HepG2 (cell line): ENCODE data around the gene HPD. TPM values are rescaled to one million over a fixed set of nuclear protein-coding genes. Genes with fewer than 3 reads are reported as not detected.

Experiments
- AGO2 ChIP-seq: fragments of 200-400 bp; formaldehyde crosslinking; optimal IDR thresholded peaks from 2 replicates; pipeline ENCODE3; 2017; ENCODE audit warnings: mild to moderate bottlenecking, low read depth, low read length, moderate library complexity
- ARID2 ChIP-seq: sonication (generic); formaldehyde crosslinking; IDR thresholded peaks from 2 replicates; pipeline ENCODE4 v1.8.1; 2022; ENCODE audit warnings: mild to moderate bottlenecking, missing genetic modification reagents, borderline replicate concordance
- EEA1 ChIP-seq: sonication (generic); formaldehyde crosslinking; IDR thresholded peaks from 2 replicates; pipeline ENCODE4 v1.5.1; 2020; ENCODE audit warnings: mild to moderate bottlenecking, missing genetic modification reagents, borderline replicate concordance
- FOXP4 ChIP-seq: sonication (generic); formaldehyde crosslinking; IDR thresholded peaks from 2 replicates; pipeline ENCODE4 v1.4.0; 2020; ENCODE audit warnings: missing genetic modification reagents
- GABPB1 ChIP-seq: IDR thresholded peaks from 2 replicates; pipeline ENCODE4 v1.6.1; 2016; ENCODE audit warnings: mild to moderate bottlenecking, missing genetic modification reagents, moderate library complexity, missing compliant biosample characterization
- KDM5A ChIP-seq: fragments of 200-600 bp; sonication (generic); IDR thresholded peaks from 2 replicates; pipeline ENCODE4 v1.7.0; 2018; ENCODE audit warnings: antibody characterized with exemption, mild to moderate bottlenecking, low read length, borderline replicate concordance
- LCORL ChIP-seq, 2 experiments: fragments of 450-650 bp in 1 of 2; sonication (generic) in 1 of 2; formaldehyde crosslinking in 1 of 2; IDR thresholded peaks; 2 replicates each; pipeline versions ENCODE4 v1.5.0 to v1.6.1; 2017 to 2020; ENCODE audit warnings: antibody characterized with exemption in 1 of 2, missing genetic modification reagents in 1 of 2
- LRRFIP1 ChIP-seq: sonication (generic); formaldehyde crosslinking; conservative IDR thresholded peaks from 2 replicates; pipeline ENCODE4 v1.4.0; 2020; ENCODE audit warnings: missing genetic modification reagents
- MAX ChIP-seq: IDR thresholded peaks from 2 replicates; pipeline ENCODE4 v1.6.1; 2012; ENCODE audit warnings: inconsistent platforms
- MED1 ChIP-seq: sonication (generic); formaldehyde crosslinking; IDR thresholded peaks from 2 replicates; pipeline ENCODE4 v1.4.0; 2020; ENCODE audit warnings: missing genetic modification reagents
- NR1H2 ChIP-seq: sonication (generic); formaldehyde crosslinking; IDR thresholded peaks from 2 replicates; pipeline ENCODE4 v1.8.1; 2022; ENCODE audit warnings: low read depth, missing genetic modification reagents, borderline replicate concordance
- PHF5A ChIP-seq: IDR thresholded peaks from one replicate; pipeline ENCODE4 v1.6.1; 2018; ENCODE audit warnings: low read depth, missing genetic modification reagents; ENCODE audit not compliant: unreplicated experiment
- PTBP1 ChIP-seq: fragments of 200-400 bp; formaldehyde crosslinking; IDR thresholded peaks from 2 replicates; pipeline ENCODE4 v1.6.1; 2018; ENCODE audit warnings: low read length, low read depth; ENCODE audit not compliant: poor library complexity, severe bottlenecking
- RBAK ChIP-seq: sonication (generic); formaldehyde crosslinking; IDR thresholded peaks from 2 replicates; pipeline ENCODE4 v1.5.1; 2020; ENCODE audit warnings: mild to moderate bottlenecking, missing genetic modification reagents
- RBM22 ChIP-seq: fragments of 200-400 bp; formaldehyde crosslinking; optimal IDR thresholded peaks from 2 replicates; pipeline ENCODE3; 2017; ENCODE audit warnings: mild to moderate bottlenecking, low read length, moderate library complexity
- TOPORS ChIP-seq: sonication (generic); formaldehyde crosslinking; IDR thresholded peaks from 2 replicates; pipeline ENCODE4 v1.8.0; 2023; ENCODE audit warnings: mild to moderate bottlenecking, missing genetic modification reagents
- ZBTB1 ChIP-seq: sonication (generic); formaldehyde crosslinking; IDR thresholded peaks from 2 replicates; pipeline ENCODE4 v1.4.0; 2020; ENCODE audit warnings: missing genetic modification reagents, borderline replicate concordance
- ZFP36 ChIP-seq: fragments of 150-350 bp; IDR thresholded peaks from 2 replicates; pipeline ENCODE4 v1.6.1; 2018; ENCODE audit warnings: borderline replicate concordance, low read length, low read depth; ENCODE audit not compliant: partially characterized antibody
- ZKSCAN1 ChIP-seq: fragments of 150-350 bp; IDR thresholded peaks from 2 replicates; pipeline ENCODE4 v1.6.1; 2014; ENCODE audit warnings: low read length
- ZNF33B ChIP-seq: sonication (generic); formaldehyde crosslinking; IDR thresholded peaks from 2 replicates; pipeline ENCODE4 v1.5.1; 2020; ENCODE audit warnings: mild to moderate bottlenecking, missing genetic modification reagents
- ZNF382 ChIP-seq: sonication (generic); formaldehyde crosslinking; IDR thresholded peaks from 2 replicates; pipeline ENCODE4 v1.5.0; 2020; ENCODE audit warnings: missing genetic modification reagents, mild to moderate bottlenecking, borderline replicate concordance
- ZNF543 ChIP-seq: sonication (generic); formaldehyde crosslinking; IDR thresholded peaks from 2 replicates; pipeline ENCODE4 v1.4.0; 2020; ENCODE audit warnings: mild to moderate bottlenecking, missing genetic modification reagents
- ZNF564 ChIP-seq: sonication (generic); formaldehyde crosslinking; IDR thresholded peaks from 2 replicates; pipeline ENCODE4 v1.8.1; 2023; ENCODE audit warnings: mild to moderate bottlenecking, missing genetic modification reagents
- ZNF598 ChIP-seq: sonication (generic); formaldehyde crosslinking; IDR thresholded peaks from 2 replicates; pipeline ENCODE4 v1.5.1; 2020; ENCODE audit warnings: mild to moderate bottlenecking, missing genetic modification reagents, borderline replicate concordance
- ZNF619 ChIP-seq: sonication (generic); formaldehyde crosslinking; IDR thresholded peaks from 2 replicates; pipeline ENCODE4 v1.4.0; 2020; ENCODE audit warnings: mild to moderate bottlenecking, missing genetic modification reagents
- ZNF883 ChIP-seq: sonication (generic); formaldehyde crosslinking; IDR thresholded peaks from 2 replicates; pipeline ENCODE4 v1.5.1; 2020; ENCODE audit warnings: mild to moderate bottlenecking, missing genetic modification reagents; ENCODE audit errors: not compliant biosample characterization
- polyA plus RNA-seq, 8 experiments: library from polyadenylated mRNA; depleted of rRNA in 3 of 8; stranded (reverse) in 7 of 8; unstranded in 1 of 8; fragments of >200 nt; fragmentation: Illumina TruSeq in 4 of 8; extraction: Trizol in 4 of 8; gene quantifications; 2 replicates each; pipeline versions ENCODE4 v1.2.1 to v1.2.3, GENCODE V29; 2011 to 2016; ENCODE audit warnings: low read depth in 4 of 8, missing spikeins in 1 of 8, mixed read lengths in 1 of 8; ENCODE audit not compliant: insufficient read depth in 1 of 8
- total RNA-seq, 5 experiments: library from RNA; depleted of rRNA; stranded (reverse); fragments of >200 nt; fragmentation: Illumina TruSeq; extraction: Trizol; gene quantifications; 2 replicates each; pipeline ENCODE4 v1.2.3, GENCODE V29; 2016; ENCODE audit warnings: low read depth in 1 of 5

Gene HPD
- total and polyA plus RNA-seq, 2 of the 13 experiments (the other 11 are each of a cell fraction or from before 2014, with no cell fraction given): 120 to 195 TPM

- TF ChIP-seq ZNF598 (0 out of 2 replicates have a peak, but pooled peaks have one; percentile 46), ZNF564 (CRISPR knock-in tag) (no peak), ARID2 (CRISPR knock-in tag) (no peak), ZNF382 (no peak), MED1 (peak; percentile 94), ZNF619 (CRISPR knock-in tag) (no peak), LCORL (IDR thresholded peaks at IDR 0.05) (no peak), LCORL (CRISPR knock-in tag; IDR thresholded peaks at IDR 0.05) (peak; percentile 78), RBM22 (no peak), ZBTB1 (CRISPR knock-in tag) (no peak), GABPB1 (peak; percentile 88), ZFP36 (no peak), FOXP4 (CRISPR knock-in tag) (peak; percentile 68), ZNF883 (CRISPR knock-in tag) (no peak), PHF5A (no peak), MAX (peak; percentile 66), ZNF33B (CRISPR knock-in tag) (no peak), ZNF543 (CRISPR knock-in tag) (peak; percentile 88; the same call in 1 of the 2 replicates), EEA1 (CRISPR knock-in tag) (no peak), LRRFIP1 (CRISPR knock-in tag) (no peak), ZKSCAN1 (no peak), RBAK (CRISPR knock-in tag) (no peak), KDM5A (no peak; the same call in 1 of the 2 replicates), PTBP1 (no peak), NR1H2 (CRISPR knock-in tag) (no peak), TOPORS (CRISPR knock-in tag) (0 out of 2 replicates have a peak, but pooled peaks have one; percentile 30), AGO2 (no peak)
Observed at GRCh38 chr12:121857322-121858246, 1.1 kb downstream of the HPD start (continued).
